T-cell (primary cell): ENCODE data around the gene GREB1. TPM values are rescaled to one million over a fixed set of nuclear protein-coding genes. Genes with fewer than 3 reads are reported as not detected.

Source experiments
- ATAC-seq, 4 experiments: fragments of 200-7000 bp in 3 of 4; fragments of 150-1000 bp in 1 of 4; cut with Tn5 transposase; replicated peaks in 1 of 4; 1 replicate in 3 of 4; 2 replicates in 1 of 4; pipeline ENCODE4 v1.10.0; 2021; ENCODE audit warnings: moderate library complexity in 3 of 4, mild to moderate bottlenecking in 2 of 4, moderate number of reproducible peaks in 1 of 4
- CTCF ChIA-PET, 2 donors: fragments of 300-600 bp; sonication (Branson Sonifier 250); formaldehyde crosslinking; loops; one replicate each; lab custom pipeline; 2022; ENCODE audit warnings: antibody characterized with exemption in 2 of 2; lab: Charles Lee
- POLR2A ChIA-PET, 2 donors: fragments of 300-600 bp; sonication (Branson Sonifier 250); formaldehyde crosslinking; loops; one replicate each; lab custom pipeline; 2022; ENCODE audit warnings: antibody characterized with exemption in 2 of 2; lab: Charles Lee
- DNase-seq, 35 experiments: peaks; one replicate each; pipeline versions ENCODE4 v3.0.0 to v3.0.0-alpha.2; 2013 to 2023
- H3K27ac ChIP-seq: one replicate; pipeline ENCODE4 v1.5.1; 2013; ENCODE audit warnings: low read length
- H3K27me3 ChIP-seq, 2 experiments: replicated peaks in 1 of 2; 1 replicate in 1 of 2; 2 replicates in 1 of 2; pipeline versions ENCODE4 v1.6.1 to v1.7.0; 2013; ENCODE audit warnings: low read length in 1 of 2, mixed read lengths in 1 of 2; ENCODE audit not compliant: control insufficient read depth in 2 of 2, insufficient read depth in 2 of 2; ENCODE audit errors: extremely low read depth in 1 of 2
- H3K36me3 ChIP-seq, 2 donors: 1 replicate in 1 of 2; 2 replicates in 1 of 2; pipeline versions ENCODE4 v1.6.1 to v1.7.0; 2013; ENCODE audit warnings: low read length in 1 of 2; ENCODE audit not compliant: control insufficient read depth in 2 of 2, insufficient read depth in 1 of 2; ENCODE audit errors: extremely low read depth in 1 of 2
- H3K4me1 ChIP-seq, 2 experiments: 1 replicate in 1 of 2; 2 replicates in 1 of 2; pipeline versions ENCODE4 v1.6.1 to v1.7.0; 2013; ENCODE audit warnings: low read length in 2 of 2, mixed read lengths in 1 of 2; ENCODE audit not compliant: insufficient read depth in 2 of 2, control insufficient read depth in 1 of 2; ENCODE audit errors: extremely low read depth in 1 of 2
- H3K4me3 ChIP-seq, 2 donors: 1 replicate in 1 of 2; 2 replicates in 1 of 2; pipeline versions ENCODE4 v1.5.1 to v1.7.0; 2013; ENCODE audit warnings: mild to moderate bottlenecking in 2 of 2, low read length in 1 of 2, moderate library complexity in 1 of 2; ENCODE audit not compliant: control insufficient read depth in 1 of 2; ENCODE audit errors: extremely low read depth in 1 of 2
- H3K9me3 ChIP-seq: 2 replicates; pipeline ENCODE4 v1.7.0; 2013
- H3K27ac Mint-ChIP-seq, 2 donors: one replicate each; pipeline ENCODE4 v1.8.0; 2020 to 2021; ENCODE audit warnings: mild to moderate bottlenecking in 2 of 2, mixed read lengths in 2 of 2
- H3K27me3 Mint-ChIP-seq, 2 donors: one replicate each; pipeline ENCODE4 v1.8.0; 2021 to 2022; ENCODE audit warnings: mixed read lengths in 2 of 2
- H3K36me3 Mint-ChIP-seq: one replicate; pipeline ENCODE4 v1.8.0; 2021; ENCODE audit warnings: mixed read lengths
- H3K4me1 Mint-ChIP-seq, 3 donors: one replicate each; pipeline ENCODE4 v1.8.0; 2020 to 2022; ENCODE audit warnings: mixed read lengths in 3 of 3, mild to moderate bottlenecking in 1 of 3
- H3K4me3 Mint-ChIP-seq, 3 donors: one replicate each; pipeline ENCODE4 v1.8.0; 2020 to 2022; ENCODE audit warnings: mild to moderate bottlenecking in 3 of 3, mixed read lengths in 3 of 3, moderate library complexity in 3 of 3
- H3K9me3 Mint-ChIP-seq, 3 donors: one replicate each; pipeline ENCODE4 v1.8.0; 2020 to 2022; ENCODE audit warnings: mixed read lengths in 3 of 3
- WGBS: methylation state at CpG from one replicate; pipeline ENCODE4 v1.1.5; 2013; ENCODE audit warnings: missing lambda C conversion rate; ENCODE audit not compliant: insufficient coverage; 5-methylcytosine and 5-hydroxymethylcytosine counted together
- total RNA-seq, 35 experiments: library from RNA in 6 of 35; stranded (reverse) in 6 of 35; fragments of 120-200 nt in 1 of 35; gene quantifications; one replicate each; pipeline versions ENCODE4 v1.2.1 to v1.2.4 and lab custom pipeline; 2013 to 2026

The GREB1 gene
- total RNA-seq, 5 donors from 2014 or later (not counting 1 experiment from before 2014, with no cell fraction given), result 0.23 to 1.2 (median 0.63) TPM

DNA sequence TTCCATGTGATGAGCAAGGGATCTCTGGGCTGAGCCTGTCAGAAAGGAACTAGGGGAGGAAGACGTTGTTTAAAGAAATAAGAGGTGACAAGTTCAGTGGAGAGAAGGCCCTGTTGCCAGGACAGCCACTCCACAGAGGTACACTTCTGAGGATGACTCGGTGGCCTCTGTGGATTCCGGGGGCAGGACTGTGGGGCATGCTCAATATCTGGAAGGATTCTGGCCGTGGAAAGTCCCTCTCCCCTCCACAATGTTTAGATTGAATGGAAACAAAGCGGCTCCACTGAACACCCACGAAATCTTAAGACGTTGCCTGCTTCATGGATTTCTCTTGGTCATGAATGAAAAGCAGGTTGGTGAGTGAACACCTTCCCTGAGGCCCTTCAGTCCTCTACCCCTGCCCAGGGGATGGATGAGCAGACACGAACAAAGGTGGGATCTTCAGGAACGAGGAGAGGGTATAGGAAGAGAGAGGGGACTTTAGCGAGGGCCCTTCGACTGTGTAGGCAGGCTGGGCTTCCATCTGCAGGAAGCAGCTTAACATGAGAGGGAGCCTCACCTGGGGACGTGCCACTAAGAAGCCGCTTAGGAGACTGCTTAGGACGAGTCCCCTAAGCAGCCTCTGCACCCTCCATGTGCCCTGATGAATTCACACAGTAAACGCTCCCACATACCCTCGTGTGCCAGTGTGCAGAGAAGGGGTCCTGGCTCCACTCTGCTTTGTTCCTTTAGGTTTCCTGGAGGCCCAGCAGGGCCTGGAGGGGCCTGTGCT lies 134.2 kb downstream of the GREB1 start:
- H3K27me3 Mint-ChIP-seq, result peaks cover 40 to 43% of the 10 kb centered on the region in 2 donors
- H3K36me3 Mint-ChIP-seq, result peaks cover 4% of the 10 kb centered on the region
- CTCF ChIA-PET, result interaction anchor here in 1 of 2 donors (0.6 kb wide), 1 partner anchor 25 kb away, joined by 5 read pairs; no protein-coding TSS in a partner anchor
- Histone ChIP-seq H3K36me3 (no peaks in the 10 kb centered on the region), H3K4me3 (no peak overlapping the region), H3K4me1 (no peaks in the 10 kb centered on the region), H3K9me3 (no peaks in the 10 kb centered on the region), H3K27ac (no peak overlapping the region), H3K27me3 (peaks cover 7 to 28% of the 10 kb centered on the region in 2 experiments)
- H3K4me3 Mint-ChIP-seq, result no peak overlapping the region
- no peak for DNase-seq
- peaks cover 0 to under 1% (median 0%) of the 10 kb centered on the region in 3 donors for H3K9me3 Mint-ChIP-seq
- no peak for ATAC-seq
- POLR2A ChIA-PET, result no interaction called here
- no peak overlapping the region for H3K27ac Mint-ChIP-seq
- peaks cover 0 to 7% (median 3%) of the 10 kb centered on the region in 3 donors for H3K4me1 Mint-ChIP-seq
- WGBS, result 70% methylated on average over 8 of the region's 16 CpGs

DNA sequence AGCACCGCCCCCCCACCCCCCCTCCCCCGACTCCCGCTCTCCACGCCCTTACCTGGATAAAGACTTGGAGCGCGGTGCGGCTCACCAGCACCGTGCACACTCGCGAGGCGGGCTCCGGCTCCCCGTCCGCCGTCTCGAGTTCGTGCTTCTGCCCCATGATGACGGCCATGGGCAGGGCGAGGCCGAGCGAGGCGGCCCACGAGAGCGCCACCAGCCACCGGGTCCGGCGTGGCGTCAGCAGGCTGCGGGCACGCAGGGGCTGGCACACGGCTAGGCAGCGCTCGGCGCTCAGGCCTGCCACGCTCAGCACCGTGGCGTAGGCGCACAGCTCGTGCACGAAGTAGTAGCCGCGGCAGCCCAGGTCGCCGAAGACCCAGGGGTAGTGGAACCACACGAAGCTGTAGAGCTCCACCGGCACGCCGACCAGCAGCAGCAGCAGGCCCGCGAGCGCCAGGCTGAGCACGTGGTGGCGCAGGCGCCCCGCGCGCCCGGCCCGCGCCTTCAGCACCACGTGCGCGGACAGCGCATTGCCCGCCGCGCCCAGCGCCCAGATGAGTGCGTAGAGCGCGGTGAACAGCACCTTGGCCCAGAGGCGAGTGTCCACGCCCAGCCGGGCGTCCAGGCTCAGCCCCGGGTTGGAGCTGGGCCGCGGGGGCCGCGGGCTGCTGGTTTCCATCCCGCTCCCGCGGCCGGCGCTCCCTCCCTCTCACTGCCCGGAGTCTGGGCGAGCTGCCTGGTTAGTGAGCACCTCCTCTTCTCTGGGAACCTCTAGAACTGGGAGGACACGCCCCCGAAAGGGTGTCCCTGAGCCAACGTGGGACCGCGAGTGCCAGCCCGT lies 135.8 kb downstream of the GREB1 start, which contains the start of gene NTSR2:
Gene NTSR2, minus strand, starts transcription at position 742 of the 838 bp plus-strand sequence. Its CDS starts 66 bp downstream, at position 676.
- DNase-seq (peak in 9 of 35 experiments; percentile 3 to 35 (median 14)), ATAC-seq (peak; percentile 50 to 70 (median 62))
- Histone ChIP-seq H3K4me3 (no peak within 1 kb of the TSS), H3K27ac (no peak within 1 kb of the TSS), H3K36me3 (no peaks in the 10 kb centered on the region), H3K4me1 (no peaks in the 10 kb centered on the region), H3K9me3 (no peaks in the 10 kb centered on the region), H3K27me3 (peaks cover 10 to 28% of the 10 kb centered on the region in 2 experiments)
- H3K9me3 Mint-ChIP-seq, result no peaks in the 10 kb centered on the region
- peaks cover 42 to 48% of the 10 kb centered on the region in 2 donors for H3K27me3 Mint-ChIP-seq
- 24% methylated on average over 87 of the region's 93 CpGs for WGBS
- no peak within 1 kb of the TSS for H3K27ac Mint-ChIP-seq
- H3K4me1 Mint-ChIP-seq, result peaks cover 0 to 7% (median 3%) of the 10 kb centered on the region in 3 donors
- CTCF ChIA-PET, result no interaction called here
- H3K4me3 Mint-ChIP-seq, result no peak within 1 kb of the TSS
- POLR2A ChIA-PET, result no interaction called here
- H3K36me3 Mint-ChIP-seq, result peaks cover 4% of the 10 kb centered on the region

DNA sequence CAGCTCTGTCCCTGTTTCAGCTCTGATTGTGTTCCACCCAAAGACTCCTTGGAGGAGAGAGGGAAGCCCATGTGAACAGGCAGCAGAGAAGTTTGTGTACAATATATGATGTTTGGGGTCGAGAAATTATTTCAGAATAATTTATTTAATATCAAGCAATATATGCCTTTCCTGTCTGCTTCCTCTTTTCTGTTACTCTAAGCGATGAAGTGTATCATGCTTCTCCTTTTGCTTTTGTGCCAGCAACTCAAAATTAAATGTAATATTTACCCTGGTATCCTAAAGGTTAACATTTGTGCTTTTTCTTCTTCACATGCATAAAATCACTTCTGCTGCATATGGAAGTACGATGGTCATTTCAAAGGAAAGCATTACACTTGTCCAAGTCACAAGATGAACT lies 138.6 kb downstream of the GREB1 start:
- no peak overlapping the region for H3K4me3 ChIP-seq
- no peaks in the 10 kb centered on the region for H3K36me3 ChIP-seq
- H3K4me3 Mint-ChIP-seq, result no peak overlapping the region
- H3K27me3 Mint-ChIP-seq, result peaks cover 48 to 62% of the 10 kb centered on the region in 2 donors
- peaks cover 4% of the 10 kb centered on the region for H3K36me3 Mint-ChIP-seq
- DNase-seq (no peak), ATAC-seq (no peak)
- no peaks in the 10 kb centered on the region for H3K4me1 ChIP-seq
- CTCF ChIA-PET, result no interaction called here
- H3K9me3 ChIP-seq, result no peaks in the 10 kb centered on the region
- H3K4me1 Mint-ChIP-seq, result peaks cover 0 to 7% (median 3%) of the 10 kb centered on the region in 3 donors
- H3K27me3 ChIP-seq, result peaks cover 20 to 39% of the 10 kb centered on the region in 2 experiments
- H3K9me3 Mint-ChIP-seq, result no peaks in the 10 kb centered on the region
- WGBS, result 0% methylated on average over 1 of the region's 3 CpGs
- POLR2A ChIA-PET, result no interaction called here
- no peak overlapping the region for H3K27ac ChIP-seq
- peak overlapping the region in 1 of 2 donors; percentile 12 for H3K27ac Mint-ChIP-seq

DNA sequence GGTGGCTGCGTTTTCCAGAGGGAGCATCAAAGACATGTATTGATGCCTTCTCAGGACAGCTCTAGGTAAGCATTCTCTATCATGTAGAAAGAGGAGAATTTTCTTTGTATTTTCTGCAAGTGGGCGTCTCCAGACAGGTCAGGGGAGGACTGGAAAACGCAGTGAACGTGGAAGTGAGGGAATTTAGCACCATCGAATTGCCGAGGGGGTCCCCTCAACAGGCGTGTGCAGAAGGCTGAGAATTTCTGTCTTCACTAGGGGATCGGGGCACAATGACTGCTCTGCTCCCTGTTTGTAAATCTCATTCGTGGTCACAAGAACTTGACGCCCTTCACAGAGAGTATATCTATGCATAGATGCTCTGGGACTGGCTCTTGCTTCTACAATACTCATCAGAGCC lies 141.1 kb downstream of the GREB1 start:
- no peaks in the 10 kb centered on the region for H3K9me3 Mint-ChIP-seq
- WGBS, result 61% methylated on average over 9 of the region's 10 CpGs
- no peak overlapping the region for H3K27ac ChIP-seq
- H3K27me3 ChIP-seq, result peaks cover 16 to 44% of the 10 kb centered on the region in 2 experiments
- no peaks in the 10 kb centered on the region for H3K9me3 ChIP-seq
- peaks cover 4% of the 10 kb centered on the region for H3K36me3 Mint-ChIP-seq
- H3K27ac Mint-ChIP-seq, result no peak overlapping the region
- no peak for ATAC-seq
- H3K4me3 ChIP-seq, result no peak overlapping the region
- H3K36me3 ChIP-seq, result no peaks in the 10 kb centered on the region
- H3K4me3 Mint-ChIP-seq, result no peak overlapping the region
- H3K4me1 ChIP-seq, result no peaks in the 10 kb centered on the region
- ChIA-PET POLR2A (no interaction called here), CTCF (no interaction called here)
- peaks cover 39 to 61% of the 10 kb centered on the region in 2 donors for H3K27me3 Mint-ChIP-seq
- H3K4me1 Mint-ChIP-seq, result peaks cover 0 to 3% (median 3%) of the 10 kb centered on the region in 3 donors
- no peak for DNase-seq

DNA sequence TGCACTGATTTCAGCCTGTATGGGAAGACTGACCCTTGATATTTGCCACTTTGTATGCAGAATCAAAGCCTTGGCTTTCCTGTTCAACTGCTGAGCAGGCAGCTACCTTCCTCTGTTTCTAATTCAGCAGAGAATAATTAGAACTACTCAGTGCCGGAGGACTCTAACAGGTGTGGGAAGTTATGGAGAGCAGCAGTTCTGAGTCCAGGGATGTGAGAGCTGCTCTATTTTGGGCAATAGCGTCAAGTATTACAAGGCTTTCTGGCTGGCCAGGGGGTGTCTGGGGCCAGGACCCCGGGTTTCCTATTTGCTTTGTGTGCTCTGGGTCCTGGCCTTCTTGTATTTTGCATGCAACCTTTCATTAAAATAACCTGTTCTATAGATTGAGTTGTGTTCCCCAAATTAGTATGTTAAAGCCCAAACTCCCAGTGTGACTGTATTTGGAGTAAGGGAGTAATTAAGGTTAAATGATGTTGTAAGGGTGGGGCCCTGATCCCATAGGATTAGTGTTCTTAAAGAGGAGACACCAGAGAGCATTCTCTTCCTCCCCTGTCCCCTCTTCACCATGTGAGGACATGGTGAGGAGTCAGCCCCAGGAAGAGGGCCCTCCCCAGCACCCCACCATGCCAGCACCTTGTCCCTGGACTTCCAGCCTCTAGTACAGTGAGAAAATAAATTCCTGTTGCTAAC lies 141.7 kb downstream of the GREB1 start:
- POLR2A ChIA-PET, result no interaction called here
- H3K36me3 ChIP-seq, result no peaks in the 10 kb centered on the region
- no peak overlapping the region for H3K4me3 ChIP-seq
- Mint-ChIP-seq H3K27me3 (peaks cover 33 to 55% of the 10 kb centered on the region in 2 donors), H3K36me3 (peaks cover under 1% of the 10 kb centered on the region), H3K4me3 (no peak overlapping the region), H3K9me3 (no peaks in the 10 kb centered on the region), H3K27ac (no peak overlapping the region), H3K4me1 (no peaks in the 10 kb centered on the region)
- no CpG with 5 or more reads among the region's 3 CpGs for WGBS
- H3K4me1 ChIP-seq, result no peaks in the 10 kb centered on the region
- peaks cover 16 to 44% of the 10 kb centered on the region in 2 experiments for H3K27me3 ChIP-seq
- ATAC-seq (no peak), DNase-seq (no peak)
- H3K27ac ChIP-seq, result no peak overlapping the region
- CTCF ChIA-PET, result interaction anchor here in 1 of 2 donors (0.7 kb wide), 1 partner anchor 186 kb away, joined by 3 read pairs; no protein-coding TSS in a partner anchor
- no peaks in the 10 kb centered on the region for H3K9me3 ChIP-seq

DNA sequence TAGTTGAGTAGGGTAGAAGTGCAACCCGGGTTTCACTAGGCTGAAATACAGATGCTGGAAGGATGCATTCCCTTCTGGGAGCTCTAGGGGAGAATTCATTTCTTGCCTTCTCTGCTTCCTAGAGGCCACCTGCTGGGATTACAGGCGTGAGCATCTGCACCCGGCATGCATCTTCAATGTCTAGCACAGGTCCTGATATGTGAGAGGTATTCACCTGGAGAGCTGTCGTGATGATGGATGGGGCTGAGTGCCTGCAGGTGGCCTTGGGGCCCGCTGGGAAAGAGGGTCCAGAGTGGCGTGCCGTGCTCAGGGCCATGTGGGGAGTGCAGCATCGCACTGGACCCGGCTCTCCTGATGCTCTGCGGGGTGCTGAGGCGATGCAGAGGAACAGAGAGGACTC lies 142.8 kb downstream of the GREB1 start:
- DNase-seq, result no peak
- ChIA-PET CTCF (no interaction called here), POLR2A (interaction anchor here in 1 of 2 donors (0.6 kb wide), 1 partner anchor 25 kb away, joined by 3 read pairs; no protein-coding TSS in a partner anchor)
- Mint-ChIP-seq H3K36me3 (no peaks in the 10 kb centered on the region), H3K4me3 (no peak overlapping the region), H3K27me3 (peaks cover 32 to 53% of the 10 kb centered on the region in 2 donors), H3K4me1 (no peaks in the 10 kb centered on the region), H3K27ac (no peak overlapping the region), H3K9me3 (no peaks in the 10 kb centered on the region)
- no peak for ATAC-seq
- Histone ChIP-seq H3K4me1 (no peaks in the 10 kb centered on the region), H3K9me3 (no peaks in the 10 kb centered on the region), H3K4me3 (no peak overlapping the region), H3K27me3 (peaks cover 12 to 45% of the 10 kb centered on the region in 2 experiments), H3K36me3 (no peaks in the 10 kb centered on the region), H3K27ac (no peak overlapping the region)
- WGBS, result 47% methylated on average over 7 of the region's 11 CpGs
